A549 treated with Mapracorat at 1 μM for 4 hours (cell line): ENCODE measurements around the gene JKAMP. TPM values are rescaled to one million over a fixed set of nuclear protein-coding genes. Genes with fewer than 3 reads are reported as not detected.

Experiments
- total RNA-seq: library from RNA; stranded (reverse); fragments of 200-300 nt; extraction: Qiagen RNA extraction; gene quantifications from 5 replicates; pipeline ENCODE4 v1.2.3, GENCODE V29; 2022

The JKAMP gene, protein sequence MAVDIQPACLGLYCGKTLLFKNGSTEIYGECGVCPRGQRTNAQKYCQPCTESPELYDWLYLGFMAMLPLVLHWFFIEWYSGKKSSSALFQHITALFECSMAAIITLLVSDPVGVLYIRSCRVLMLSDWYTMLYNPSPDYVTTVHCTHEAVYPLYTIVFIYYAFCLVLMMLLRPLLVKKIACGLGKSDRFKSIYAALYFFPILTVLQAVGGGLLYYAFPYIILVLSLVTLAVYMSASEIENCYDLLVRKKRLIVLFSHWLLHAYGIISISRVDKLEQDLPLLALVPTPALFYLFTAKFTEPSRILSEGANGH
- total RNA-seq, result 64.5 to 84.6 TPM (median 69.2 TPM) in 5 replicates

DNA sequence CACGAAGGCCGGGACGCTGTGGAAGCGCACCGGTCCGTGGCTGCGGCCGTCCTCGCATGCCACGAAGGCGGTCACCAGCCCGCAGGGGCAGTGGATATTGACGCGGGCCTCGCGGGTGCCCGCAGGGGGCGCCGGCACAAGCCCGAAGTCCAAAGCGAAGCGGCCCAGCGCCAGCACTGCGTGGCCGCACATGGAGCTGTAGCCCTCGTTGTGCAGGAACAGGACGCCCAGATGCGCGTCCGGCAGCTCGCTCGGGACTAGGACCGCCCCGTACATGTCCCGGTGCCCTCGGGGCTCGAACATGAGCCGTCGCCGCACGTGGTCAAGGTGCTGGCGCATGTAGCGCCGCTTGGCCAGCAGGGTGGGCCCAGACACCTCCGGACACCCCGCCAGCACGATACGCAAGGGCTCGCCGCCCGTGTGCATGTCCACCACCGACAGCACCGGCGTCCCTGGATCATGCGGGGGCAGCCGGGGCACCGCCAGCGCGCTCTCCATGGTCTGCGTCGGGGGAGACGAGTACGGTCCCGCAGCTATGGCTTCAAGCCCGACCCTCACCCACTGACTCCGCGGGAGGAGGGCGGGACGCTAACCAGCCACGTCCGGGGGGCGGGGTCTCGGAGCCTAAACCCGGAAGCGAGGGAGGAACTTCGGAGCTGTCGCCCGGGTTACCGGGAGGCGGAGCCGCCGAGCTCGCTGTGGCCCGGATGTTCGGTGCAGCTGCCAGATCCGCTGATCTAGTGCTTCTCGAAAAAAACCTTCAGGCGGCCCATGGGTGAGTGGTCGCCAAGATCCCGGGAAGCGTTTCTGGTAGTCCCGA is at the start of gene JKAMP, which contains the start of gene L3HYPDH:
TSS of gene JKAMP (plus strand) at position 699 of the 820 bp plus-strand sequence. CDS start at position 772, 73 bp downstream.
TSS of gene L3HYPDH (minus strand) at position 590 of the 820 bp plus-strand sequence. CDS start at position 498, 92 bp downstream.

DNA sequence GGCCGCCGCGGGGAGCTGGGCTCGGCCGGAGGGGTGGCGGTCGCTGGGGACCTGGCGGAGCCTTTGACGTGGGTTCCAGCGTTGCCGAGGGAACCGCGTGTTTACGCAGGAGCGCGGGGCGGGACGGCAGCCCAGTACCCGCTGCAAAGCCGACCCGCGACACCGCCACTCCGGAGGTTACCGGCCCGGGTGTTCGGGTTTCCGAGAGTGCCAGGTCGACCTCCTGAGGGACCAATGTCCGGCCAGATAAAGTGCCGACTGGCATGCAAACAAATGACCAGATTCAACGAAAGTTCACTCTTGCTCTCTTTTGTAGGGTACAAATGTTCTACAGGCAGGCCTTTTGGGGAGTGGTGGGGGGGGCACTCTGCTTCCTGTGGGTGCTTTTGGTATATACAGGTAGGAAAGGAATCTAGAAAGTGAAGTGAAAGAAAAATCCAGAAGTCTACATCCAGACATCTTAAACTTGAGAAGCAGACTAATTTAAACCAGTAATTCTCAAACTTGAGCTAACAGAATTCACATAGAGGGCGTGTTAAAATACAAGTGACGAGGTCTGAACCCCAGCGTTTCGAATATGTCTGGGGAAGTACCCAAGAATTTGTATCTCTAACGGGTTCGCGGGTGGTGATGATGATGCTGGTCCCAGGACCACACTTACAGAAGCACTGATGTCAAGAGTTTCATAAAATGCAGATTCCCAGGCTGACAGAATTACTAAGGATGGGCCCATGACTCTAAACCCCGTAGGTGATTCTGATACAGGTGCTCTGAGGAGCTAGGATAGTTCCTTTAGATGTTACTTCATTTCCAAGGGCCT is 18.8 kb upstream of the JKAMP start, which contains the start of gene GPR135:
TSS of gene GPR135 (minus strand) at position 65 of the 820 bp plus-strand sequence. CDS start 154 bp downstream, outside the sequence.

Other genes with a start within 250 kb of the JKAMP start
- gene GPR135, start 19.1 kb upstream of the JKAMP start, total RNA-seq, result 0.70 to 1.3 TPM (median 1.0 TPM) in 5 replicates
- gene L3HYPDH, start 109 bp upstream of the JKAMP start, total RNA-seq, result 35.2 to 46.8 TPM (median 40.1 TPM) in 5 replicates
- not detected in 5 replicates for gene CCDC175, start 92.3 kb downstream of the JKAMP start, total RNA-seq